Right lobe of liver (tissue), 4 donors: ENCODE data around the gene DKK1.

ENCODE experiments used
- CTCF ChIP-seq, 4 donors: fragments of 200-600 bp in 3 of 4; fragments of 450-650 bp in 1 of 4; IDR thresholded peaks; one replicate each; pipeline versions ENCODE4 v1.5.1 to v1.8.0; 2016 to 2022; ENCODE audit warnings: antibody characterized with exemption in 4 of 4, mild to moderate bottlenecking in 2 of 4
- POLR2A ChIP-seq: fragments of 450-650 bp; IDR thresholded peaks from one replicate; pipeline ENCODE4 v1.6.1; 2017; ENCODE audit warnings: antibody characterized with exemption, mild to moderate bottlenecking
- donor health status: DM: no; HTN: no; CAD: no.
- donor health status: DM: no; HTN: no; CAD: no.
- donor health status: DM: no; HTN: yes; CAD: no.

GRCh38 chr10:52280051-52280450 lies 34.0 kb upstream of the DKK1 start:
- TF ChIP-seq CTCF (IDR thresholded peaks at IDR 0.05) (no peak), POLR2A (no peak)
